OCI-M2 (cell line): ENCODE measurements around the gene MAPK14.
"Not testable (repeated sequence)": the region's sequence is repeated elsewhere in the genome, so short reads cannot be mapped to it uniquely, and the experiment has no call there.

Experiments used
- DNase-seq: peaks from one replicate; lab custom pipeline; 2025; ENCODE audit not compliant: unreplicated experiment; lab: John Stamatoyannopoulos, UW

Gene MAPK14

DNA sequence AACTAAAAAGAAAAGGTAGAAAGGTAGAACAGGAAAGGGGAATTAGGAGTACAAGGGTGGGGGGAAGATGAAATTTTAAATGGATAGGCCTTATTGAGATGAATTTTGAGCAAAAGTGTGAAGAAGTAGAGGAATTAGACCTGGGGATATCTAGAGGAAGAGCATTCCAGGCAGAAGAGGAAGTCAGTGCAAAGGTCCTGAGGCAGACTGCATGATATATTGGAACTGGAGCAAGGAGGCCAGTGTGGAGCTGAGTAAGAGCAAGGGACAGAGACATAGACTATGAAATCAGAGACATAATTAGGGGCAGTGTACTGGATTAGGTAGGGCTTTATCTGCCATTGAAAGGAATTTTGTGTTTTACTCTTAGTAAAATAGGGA is 40.4 kb downstream of the MAPK14 start:
- DNase-seq = no peak

DNA sequence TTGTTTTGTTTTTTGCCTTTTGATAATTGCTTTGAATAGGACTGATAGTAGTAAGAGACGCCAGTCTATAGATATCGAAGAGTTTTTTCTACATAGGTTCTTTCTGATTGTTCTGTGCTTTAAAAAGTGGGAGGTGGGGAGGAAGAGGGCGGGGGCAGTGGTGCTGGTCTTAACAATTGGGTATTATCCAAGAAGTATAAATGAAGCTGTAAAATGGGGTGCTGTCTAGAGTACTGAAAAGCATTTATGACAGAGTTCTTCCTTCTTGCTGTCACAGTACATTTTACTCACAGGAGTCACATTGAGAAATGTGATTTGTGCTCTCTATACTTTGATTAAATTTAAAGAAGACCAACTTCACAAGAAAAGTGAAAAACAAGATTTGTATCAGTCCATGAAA is 41.0 kb downstream of the MAPK14 start:
- DNase-seq = no peak

- no peak for DNase-seq
Observed at GRCh38 chr6:36069573-36069972, 42.0 kb downstream of the MAPK14 start.

DNA sequence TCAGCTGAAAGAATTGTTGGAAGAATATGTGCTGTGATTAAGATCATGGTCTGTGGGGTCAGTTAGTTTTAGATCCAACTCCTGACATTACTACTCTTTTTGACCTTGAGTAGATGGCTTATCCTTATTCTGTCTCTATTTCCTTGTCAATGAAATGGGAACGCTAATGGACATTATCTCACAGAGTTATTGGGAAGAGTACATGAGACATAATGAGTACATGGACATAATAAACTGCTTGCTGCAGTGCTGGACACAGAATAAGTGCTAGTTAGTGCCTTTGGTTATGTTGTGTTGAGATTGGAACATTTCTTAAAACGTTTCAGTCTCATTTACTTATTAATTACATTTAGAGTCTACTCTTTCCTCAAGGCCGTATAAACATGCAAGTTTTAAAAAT is 42.6 kb downstream of the MAPK14 start:
- no peak for DNase-seq

DNA sequence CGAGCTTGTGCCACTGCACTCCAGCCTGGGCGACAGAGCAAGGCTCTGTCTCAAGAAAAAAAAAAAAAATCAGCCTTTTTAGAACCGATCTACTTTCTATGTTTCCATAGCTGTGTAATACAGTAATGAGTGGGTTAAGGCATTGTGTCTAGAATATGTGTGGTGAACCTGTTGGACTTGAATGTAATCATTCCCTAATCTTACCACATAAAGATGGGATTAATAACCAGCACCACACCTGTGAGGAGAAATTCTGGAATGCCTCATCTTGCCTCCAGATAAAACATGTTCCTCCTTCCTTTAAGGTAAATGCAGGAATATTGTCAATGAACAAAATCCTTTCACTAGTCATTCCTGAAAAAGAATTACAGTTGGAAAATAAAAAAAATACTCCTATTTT is 43.7 kb downstream of the MAPK14 start:
- DNase-seq = no peak

DNA sequence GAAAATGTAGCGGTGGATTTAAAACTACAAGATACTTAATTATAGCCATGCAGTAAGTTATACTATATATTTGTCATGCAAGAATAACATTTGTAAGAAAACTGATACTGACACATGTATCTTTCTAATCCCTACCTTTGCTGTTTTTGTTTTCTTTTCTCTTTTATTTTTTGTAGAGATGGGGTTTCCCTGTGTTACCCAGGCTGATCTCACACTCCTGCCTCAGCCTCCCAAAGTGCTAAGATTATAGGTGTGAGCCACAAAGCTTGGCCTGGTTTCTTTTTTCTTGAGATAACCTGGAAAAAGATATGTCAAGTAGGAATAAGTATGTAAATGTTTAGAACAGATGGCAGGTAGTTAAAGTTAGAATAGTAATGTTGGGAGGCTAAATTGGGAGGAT is 44.1 kb downstream of the MAPK14 start:
- DNase-seq = no peak

DNA sequence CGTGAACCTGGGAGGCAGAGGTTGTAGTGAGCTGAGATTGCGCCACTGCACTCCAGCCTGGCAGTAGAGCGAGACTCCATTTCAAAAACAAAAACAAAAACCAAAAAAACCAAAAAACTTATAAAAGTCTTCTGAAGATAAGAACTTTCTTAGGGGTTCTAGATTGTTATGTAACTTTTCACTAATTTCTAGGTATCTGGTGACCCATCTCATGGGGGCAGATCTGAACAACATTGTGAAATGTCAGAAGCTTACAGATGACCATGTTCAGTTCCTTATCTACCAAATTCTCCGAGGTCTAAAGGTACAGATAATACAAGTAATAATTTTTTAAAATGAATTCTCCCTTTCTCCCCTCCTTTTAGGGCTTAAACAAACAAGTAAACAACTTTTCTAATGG is 45.1 kb downstream of the MAPK14 start:
- DNase-seq = no peak

DNA sequence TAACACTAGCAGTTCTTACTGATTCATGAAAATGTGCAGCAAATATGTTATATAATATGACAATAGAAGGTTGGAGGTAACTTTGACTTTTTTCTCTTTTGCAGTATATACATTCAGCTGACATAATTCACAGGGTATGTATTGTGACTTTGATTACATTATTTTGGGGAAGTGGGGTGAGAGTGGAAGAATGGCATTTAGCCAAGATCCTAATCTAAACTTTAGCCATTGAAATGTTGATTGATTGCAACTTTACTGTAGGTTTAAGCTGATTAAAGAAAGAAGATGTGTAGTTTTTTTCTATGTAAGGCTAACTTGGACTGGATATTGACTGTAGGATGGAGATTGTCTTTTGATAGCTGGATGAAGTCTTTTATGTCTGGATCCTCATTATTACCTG is 46.0 kb downstream of the MAPK14 start:
- no peak for DNase-seq

- DNase-seq = no peak
Observed at GRCh38 chr6:36075656-36076055, 48.0 kb downstream of the MAPK14 start.

GRCh38 chr6:36076178-36077063 is 48.8 kb downstream of the MAPK14 start:
- DNase-seq = no peak

DNA sequence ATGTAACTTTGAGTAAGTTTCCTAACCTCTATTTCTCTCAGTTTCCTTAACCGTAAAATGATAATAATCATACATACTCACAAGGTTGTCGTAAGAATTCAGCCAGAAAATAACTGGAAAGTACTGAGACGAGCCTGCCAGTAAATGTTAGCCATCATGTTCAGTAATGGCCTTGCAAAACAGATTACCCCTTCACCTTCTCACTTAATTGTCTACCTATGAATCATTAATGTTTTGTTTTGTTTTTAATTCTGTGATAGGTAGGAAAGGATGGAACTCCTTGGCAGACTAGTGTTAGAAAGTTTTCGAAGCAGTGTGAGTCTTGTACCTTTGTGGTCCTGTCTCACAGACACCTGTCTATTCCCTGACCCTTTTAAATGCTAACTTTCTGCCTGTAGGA is 50.6 kb downstream of the MAPK14 start:
- DNase-seq = no peak

- no peak for DNase-seq
Observed at GRCh38 chr6:36079601-36080000, 52.0 kb downstream of the MAPK14 start.

- DNase-seq = no peak
Observed at GRCh38 chr6:36082318-36082717, 54.7 kb downstream of the MAPK14 start.

DNA sequence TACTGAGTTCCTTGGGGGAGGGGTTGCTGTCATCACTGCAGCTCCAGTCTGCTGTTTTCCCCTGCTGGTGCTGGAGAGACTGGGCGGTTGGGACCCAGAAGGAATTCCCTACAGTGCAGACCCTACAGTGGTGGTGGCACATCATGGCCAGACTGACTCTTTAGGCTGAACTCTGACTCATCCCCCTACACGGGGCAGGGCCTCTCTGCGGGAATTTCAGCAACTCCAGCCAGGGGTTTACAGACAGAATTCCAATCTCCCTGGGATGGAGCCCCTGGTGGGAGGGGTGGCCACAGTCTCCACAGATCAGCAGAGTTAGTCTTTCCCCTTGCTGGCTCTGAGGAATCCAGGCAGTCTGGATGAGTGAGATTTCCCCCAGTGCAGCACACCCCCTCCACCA is 55.8 kb downstream of the MAPK14 start:
- no peak for DNase-seq

- DNase-seq = not testable (repeated sequence)
Observed at GRCh38 chr6:36088204-36088603, 60.6 kb downstream of the MAPK14 start.

GRCh38 chr6:36089048-36089447 is 61.4 kb downstream of the MAPK14 start:
- DNase-seq = no peak

- no peak for DNase-seq
Observed at GRCh38 chr6:36094238-36094637, 66.6 kb downstream of the MAPK14 start.

DNA sequence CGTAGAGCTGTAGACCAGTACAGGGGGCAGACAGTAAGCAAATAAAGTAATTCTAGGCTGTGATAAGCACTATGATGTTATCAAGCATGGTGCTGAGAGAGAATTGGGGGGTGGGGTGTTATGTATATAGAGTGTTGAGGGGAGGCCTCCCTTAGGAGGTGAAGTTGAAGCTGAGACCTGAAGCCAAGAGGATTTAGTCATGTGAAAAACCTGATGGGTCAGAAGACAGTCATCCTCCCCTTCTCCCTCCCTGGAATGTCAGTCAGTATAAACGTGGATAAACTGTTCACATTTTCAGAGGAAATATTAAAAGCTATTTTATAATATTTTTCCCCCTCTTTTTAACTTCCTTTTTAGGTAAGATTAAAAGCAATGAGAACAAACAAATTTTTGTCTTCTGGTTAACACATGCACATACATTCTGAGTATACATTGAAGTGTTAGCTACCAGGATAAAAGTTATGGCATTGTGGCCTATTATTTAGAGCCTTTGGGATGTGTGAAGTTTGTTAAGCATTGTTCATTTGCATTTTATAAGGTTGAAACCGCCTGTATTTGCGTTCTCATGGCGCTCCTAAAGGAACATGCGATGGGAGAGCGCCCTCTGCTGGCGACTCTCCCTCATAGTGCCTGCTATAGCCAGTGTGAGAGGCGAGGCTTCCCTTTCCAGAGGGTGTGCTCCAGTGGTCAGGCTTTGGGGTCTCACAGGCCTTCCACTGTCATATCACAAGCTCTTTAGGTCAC is 67.3 kb downstream of the MAPK14 start:
- DNase-seq = peak; percentile 78

- no peak for DNase-seq
Observed at GRCh38 chr6:36095497-36096391, 68.1 kb downstream of the MAPK14 start.

- no peak for DNase-seq
Observed at GRCh38 chr6:36098253-36098919, 70.8 kb downstream of the MAPK14 start.
